GM18951 (cell line): ENCODE results near the gene BECN2.
"Not testable (repeated sequence)": the region's sequence is repeated elsewhere in the genome, so short reads cannot be mapped to it uniquely, and the experiment has no call there.

ENCODE experiments used
- POLR2A ChIP-seq: IDR thresholded peaks from 4 replicates; pipeline ENCODE4 v1.6.1; 2011; ENCODE audit warnings: mild to moderate bottlenecking; ENCODE audit not compliant: insufficient read length, insufficient read depth; ENCODE audit errors: extremely low read depth
- in situ Hi-C: fragments of 300-500 bp; cut with MboI; formaldehyde crosslinking; loops from one replicate; pipeline ENCODE4 v1.12.0; 2022; ENCODE audit warnings: low sequenced_read_pairs, mixed read lengths, inconsistent platforms; ENCODE audit not compliant: unreplicated experiment

The BECN2 gene

GRCh38 chr1:241947354-241947753 is 10.2 kb upstream of the BECN2 start:
- no peak for TF ChIP-seq POLR2A
- in situ Hi-C loops = no loop called here

DNA sequence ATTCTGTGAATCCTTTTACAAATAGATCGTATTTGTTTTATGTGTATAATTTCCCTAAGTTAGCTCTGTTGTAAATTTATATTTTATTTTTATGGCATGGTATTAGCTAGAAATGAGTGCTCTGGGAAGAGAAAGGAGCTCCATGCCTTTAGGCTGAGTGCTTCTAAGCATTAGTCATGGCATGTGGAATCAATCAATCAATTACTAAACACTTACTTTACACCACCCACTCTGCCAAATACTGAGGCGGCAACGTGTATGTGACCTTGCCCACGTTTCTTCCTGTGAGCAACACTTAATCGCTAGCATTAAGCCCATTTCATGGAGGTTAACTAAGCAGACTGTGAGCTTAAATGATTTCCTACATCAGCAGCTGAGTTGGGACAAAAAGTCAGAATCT is 7.2 kb upstream of the BECN2 start:
- in situ Hi-C loops = no loop called here
- TF ChIP-seq POLR2A = no peak

DNA sequence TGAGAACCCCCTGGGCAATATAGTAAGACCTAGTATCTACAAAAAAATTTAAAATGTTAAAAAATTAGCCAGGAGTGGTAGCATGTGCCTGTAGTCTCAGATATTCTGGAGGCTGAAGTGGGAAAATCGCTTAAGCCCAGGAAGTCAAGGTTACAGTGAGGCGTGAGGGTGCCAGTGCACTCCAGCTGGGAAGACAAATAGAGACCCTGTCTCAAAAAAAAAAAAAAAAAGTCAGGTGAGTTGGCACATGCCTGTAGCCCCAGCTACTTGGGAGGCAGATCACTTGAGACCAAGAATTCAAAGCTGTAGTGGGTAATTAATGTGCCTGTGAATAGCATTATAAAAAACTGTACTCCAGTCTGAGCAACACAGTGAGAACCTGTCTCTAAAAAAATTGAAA is 4.6 kb downstream of the BECN2 start:
- in situ Hi-C loops = no loop called here
- TF ChIP-seq POLR2A = no peak

DNA sequence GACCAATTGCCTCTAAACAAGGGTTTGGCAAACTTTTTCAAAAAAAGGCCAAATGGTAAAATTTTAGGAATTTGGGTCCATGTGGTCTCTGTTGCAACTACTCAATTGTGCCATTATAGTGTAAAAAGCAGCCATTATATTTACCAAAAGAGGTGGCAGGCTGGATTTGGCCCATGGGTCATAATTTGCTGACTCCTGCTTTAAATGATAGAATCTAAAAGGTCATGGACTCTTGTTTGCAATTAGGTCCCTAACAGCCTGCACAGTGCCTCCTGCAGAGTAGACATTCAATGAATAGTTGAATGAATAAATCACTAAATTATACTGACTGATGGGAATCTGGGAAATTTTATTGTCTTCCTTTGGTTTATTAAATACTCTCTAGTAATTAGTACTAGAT is 6.2 kb downstream of the BECN2 start:
- no peak for TF ChIP-seq POLR2A
- in situ Hi-C loops = no loop called here

DNA sequence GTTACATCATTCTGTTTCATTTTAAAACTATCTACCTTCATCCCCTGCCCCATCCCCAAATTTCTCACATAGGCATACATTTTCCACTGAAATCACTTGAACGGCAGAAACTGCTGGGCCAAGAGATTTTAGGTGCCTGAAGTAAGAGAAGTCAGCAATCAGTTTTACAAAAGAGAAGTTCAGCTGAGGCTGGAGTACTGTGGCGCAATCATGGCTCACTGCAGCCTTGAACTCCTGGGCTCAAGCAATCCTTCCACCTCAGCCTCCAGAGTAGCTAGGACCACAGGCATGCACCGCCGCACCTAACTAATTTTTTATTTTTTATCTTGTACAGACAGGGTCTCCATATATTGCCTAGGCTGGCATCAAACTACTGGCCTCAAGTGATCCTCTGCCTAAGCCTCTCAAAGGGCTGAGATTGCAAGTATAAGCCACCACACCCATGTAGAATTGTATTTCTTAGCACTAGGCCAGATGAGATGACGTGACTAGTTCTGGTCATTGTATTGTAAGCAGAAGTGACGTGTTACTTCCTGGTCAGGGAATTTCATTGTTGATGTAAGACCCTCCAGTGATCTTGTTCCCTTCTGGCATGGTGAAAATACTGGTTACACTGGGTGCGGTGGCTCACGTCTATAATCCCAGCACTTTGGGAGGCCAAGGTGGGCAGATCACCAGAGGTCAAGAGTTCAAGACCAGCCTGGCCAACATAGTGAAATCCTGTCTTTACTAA is 7.1 kb downstream of the BECN2 start:
- TF ChIP-seq POLR2A = no peak
- in situ Hi-C loops = no loop called here

DNA sequence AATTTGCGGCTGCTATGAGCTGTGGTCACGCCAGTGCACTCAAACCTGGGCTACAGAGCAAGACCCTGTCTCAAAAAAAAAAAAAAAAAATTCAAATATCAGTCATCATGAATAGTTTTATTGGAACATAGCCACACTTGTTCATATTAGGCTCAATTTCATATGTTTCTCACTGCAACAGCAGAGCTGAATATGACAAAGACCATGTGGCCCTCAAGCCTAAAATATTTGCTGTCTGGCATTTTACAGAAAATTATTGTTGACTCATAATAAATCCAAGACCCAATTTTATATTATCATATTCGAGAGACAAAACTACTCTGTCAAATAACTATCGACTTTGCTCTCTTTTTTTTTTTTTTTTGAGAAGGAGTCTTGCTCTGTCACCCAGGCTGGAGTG is 11.0 kb downstream of the BECN2 start:
- in situ Hi-C loops = no loop called here
- no peak for TF ChIP-seq POLR2A

DNA sequence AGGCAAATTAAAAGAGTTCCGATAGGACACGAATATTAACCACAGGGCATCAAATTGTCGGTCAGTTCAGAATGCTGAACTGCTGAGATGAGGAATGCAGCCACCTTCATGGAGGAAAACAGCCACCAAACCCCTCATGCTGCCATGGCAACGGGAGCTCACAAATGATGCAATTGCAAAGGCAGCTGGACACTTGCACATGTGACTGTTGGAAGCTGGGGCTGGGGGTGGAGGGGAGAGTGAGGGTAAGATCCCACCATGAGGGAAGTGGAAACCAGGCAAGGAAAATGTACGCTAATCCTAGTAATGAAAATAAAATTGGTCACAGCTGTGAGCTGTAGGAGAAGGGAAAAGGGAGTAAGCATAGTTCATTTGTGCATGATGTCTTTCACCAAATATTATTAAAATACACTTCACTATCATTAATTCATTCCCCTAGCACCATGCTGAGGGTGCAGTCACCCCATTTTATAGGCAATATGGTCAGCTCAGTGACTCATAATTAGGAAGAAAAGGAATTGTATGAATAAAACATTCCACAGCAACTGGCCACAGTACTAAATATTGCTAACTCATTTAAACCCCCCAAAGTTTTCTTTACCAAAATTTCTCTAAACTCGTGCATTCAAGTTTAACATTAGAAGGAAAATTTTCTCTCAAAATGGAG is 15.3 kb downstream of the BECN2 start:
- in situ Hi-C loops = no loop called here
- no peak for TF ChIP-seq POLR2A

DNA sequence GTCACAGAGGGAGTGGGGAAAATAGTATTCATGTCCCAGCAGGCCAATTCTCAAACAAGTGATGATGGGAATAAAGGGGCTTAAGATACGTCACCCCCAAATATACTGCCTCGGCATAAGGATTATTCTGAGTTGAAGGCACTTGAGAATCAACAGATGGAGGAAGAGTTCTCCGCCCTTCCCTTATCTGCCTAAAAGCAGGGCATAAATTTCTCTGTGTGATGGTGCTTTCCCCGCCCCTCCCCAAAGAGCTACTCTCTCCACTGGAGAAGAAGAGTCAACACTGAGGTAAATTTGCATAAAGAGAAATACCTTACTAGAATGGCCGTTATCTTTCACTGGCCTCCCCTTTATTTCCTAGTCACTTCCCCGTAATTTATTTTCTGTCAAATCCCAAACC is 18.7 kb downstream of the BECN2 start:
- TF ChIP-seq POLR2A = no peak
- in situ Hi-C loops = no loop called here

DNA sequence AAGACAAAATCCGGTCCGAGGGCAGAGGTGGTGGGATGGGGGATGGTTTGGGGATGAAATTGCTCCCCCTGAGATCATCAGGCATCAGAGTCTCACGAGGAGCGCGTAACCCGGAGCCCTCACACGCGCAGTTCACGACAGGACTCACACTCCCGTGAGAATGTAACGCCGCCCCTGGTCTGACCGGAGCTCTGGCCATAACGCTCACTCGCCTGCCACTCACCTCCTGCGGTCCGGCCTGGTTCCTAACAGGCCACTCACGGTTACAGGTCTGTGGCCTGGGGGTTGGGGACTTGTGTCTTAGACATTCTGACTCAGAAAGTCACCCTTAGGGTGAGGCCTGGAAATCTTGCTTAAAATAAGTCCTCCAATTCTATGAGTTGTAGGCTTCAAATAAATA is 21.5 kb downstream of the BECN2 start:
- no peak for TF ChIP-seq POLR2A
- in situ Hi-C loops = no loop called here

GRCh38 chr1:241979926-241980325 is 22.4 kb downstream of the BECN2 start:
- TF ChIP-seq POLR2A = no peak
- in situ Hi-C loops = no loop called here

DNA sequence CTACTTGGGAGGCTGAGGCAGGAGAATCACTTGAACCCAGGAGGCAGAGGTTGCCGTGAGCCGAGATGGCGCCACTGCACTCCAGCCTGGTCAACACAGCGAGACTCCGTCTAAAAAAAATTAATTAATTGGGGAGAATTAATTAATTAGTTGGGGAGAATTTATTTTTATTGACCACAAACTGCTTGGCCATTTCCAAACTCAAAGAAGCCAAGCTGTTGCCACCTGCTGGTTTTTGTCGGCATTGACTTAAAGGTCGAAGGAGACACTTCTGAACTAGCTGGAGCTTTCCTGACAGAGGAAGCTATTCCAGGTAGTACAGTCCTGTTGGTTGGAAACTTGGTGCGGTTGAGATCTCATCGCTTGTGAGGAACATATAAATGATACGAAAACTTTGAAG is 28.2 kb downstream of the BECN2 start:
- in situ Hi-C loops = no loop called here
- no peak for TF ChIP-seq POLR2A

GRCh38 chr1:241988389-241988930 is 30.9 kb downstream of the BECN2 start:
- in situ Hi-C loops = not testable (repeated sequence)

- in situ Hi-C loops = no loop called here
- TF ChIP-seq POLR2A = no peak
Measured at GRCh38 chr1:241990040-241990439, 32.5 kb downstream of the BECN2 start.

DNA sequence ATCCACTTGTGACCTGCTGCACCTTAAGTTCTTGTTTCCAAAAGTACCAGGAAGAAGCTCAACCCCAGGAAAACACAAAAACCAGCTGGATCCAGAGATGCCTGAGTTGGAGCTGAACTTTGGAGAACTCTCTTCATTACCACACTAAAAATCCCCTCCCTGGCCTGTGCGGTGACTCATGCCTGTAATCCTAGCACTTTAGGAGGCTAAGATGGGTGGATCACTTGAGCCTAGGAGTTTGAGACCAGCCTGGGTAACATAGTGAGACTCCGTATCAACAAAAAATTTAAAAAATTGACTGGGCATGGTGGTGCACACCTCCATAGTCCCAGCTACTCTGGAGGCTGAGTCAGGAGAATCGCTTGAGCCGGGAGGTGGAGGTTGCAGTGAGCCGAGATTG is 35.2 kb downstream of the BECN2 start:
- in situ Hi-C loops = no loop called here
- no peak for TF ChIP-seq POLR2A
